Stimulated activated naive CD4-positive, alpha-beta T cell treated with Interleukin-2 at 50 U/mL for 16 hours (primary cell): Measurements from ENCODE around the gene PNMA6A.
"Not testable (repeated sequence)": the region's sequence is repeated elsewhere in the genome, so short reads cannot be mapped to it uniquely, and the experiment has no call there.

ENCODE experiments used
- DNase-seq: peaks from one replicate; lab custom pipeline; 2025; lab: John Stamatoyannopoulos, UW

PNMA6A gene

GRCh38 chrX:153075366-153075765 is 3.1 kb downstream of the PNMA6A start:
- DNase-seq = no peak

GRCh38 chrX:153077437-153078135 is 5.3 kb downstream of the PNMA6A start:
- DNase-seq = not testable (repeated sequence)

GRCh38 chrX:153083238-153083923 is 11.1 kb downstream of the PNMA6A start:
- DNase-seq = not testable (repeated sequence)

GRCh38 chrX:153102418-153102817 is 30.2 kb downstream of the PNMA6A start:
- no peak for DNase-seq

- DNase-seq = not testable (repeated sequence)
These were observed 32.7 kb downstream of the PNMA6A start for GRCh38 chrX:153104959-153105358.

GRCh38 chrX:153106092-153106801 is 34.0 kb downstream of the PNMA6A start:
- not testable (repeated sequence) for DNase-seq

- DNase-seq = not testable (repeated sequence)
These were observed 38.5 kb downstream of the PNMA6A start for GRCh38 chrX:153110735-153111134.

GRCh38 chrX:153113851-153114250 is 41.6 kb downstream of the PNMA6A start:
- DNase-seq = not testable (repeated sequence)

- DNase-seq = not testable (repeated sequence)
These were observed 45.5 kb downstream of the PNMA6A start for GRCh38 chrX:153117754-153118153.

GRCh38 chrX:153120230-153120629 is 48.0 kb downstream of the PNMA6A start:
- not testable (repeated sequence) for DNase-seq

- not testable (repeated sequence) for DNase-seq
These were observed 51.2 kb downstream of the PNMA6A start for GRCh38 chrX:153123468-153123867.
